Measurements from ENCODE around the gene LHX4. TPM values are rescaled to one million over a fixed set of nuclear protein-coding genes. Genes with fewer than 3 reads are reported as not detected.

LHX4 gene
- total and polyA plus RNA-seq, 2 of the 13 experiments (the other 11 are each of a cell fraction or from before 2014, with no cell fraction given), result 0.03 to 0.07 TPM

DNA sequence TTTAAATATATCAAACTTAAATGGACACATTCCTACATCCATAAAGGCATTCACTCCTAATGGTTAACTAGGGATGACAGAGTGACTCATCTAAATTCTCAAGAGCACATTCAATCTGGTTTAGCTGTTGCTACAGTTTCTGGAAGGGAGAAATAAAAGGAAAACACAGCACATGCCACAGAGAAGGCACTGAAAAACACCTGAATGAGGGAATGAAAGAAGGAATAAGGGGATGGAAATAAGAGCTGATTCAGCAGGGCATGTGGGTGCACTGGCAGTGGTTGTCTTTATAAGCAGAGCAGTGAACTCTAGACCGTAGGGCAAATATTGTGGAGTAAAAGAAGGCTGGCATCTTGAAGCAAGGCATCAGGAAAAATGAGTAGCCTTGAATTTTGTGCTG lies 79.3 kb downstream of the LHX4 start:
- intact Hi-C loops (cut with micrococcal nuclease; ENCODE audit: unreplicated experiment) (no loop called here), in situ Hi-C loops (cut with HindIII; ENCODE audit: extremely low pct_ligation_motif_present, low pct_unique_long_range_greater_than_20kb) (no loop called here)
- ChIA-PET CTCF (ENCODE audit: low intra/inter-chr PET ratio, low total read pairs) (no interaction called here), POLR2A (no interaction called here)
- peak overlapping the region; percentile 49 for H3K27ac ChIP-seq (ENCODE audit: extremely low read length, insufficient read depth, low read length)
- ATAC-seq (peak; percentile 61; the same call in 2 of the 3 replicates), FAIRE-seq (peak; percentile 8), DNase-seq (ENCODE audit: low spot score) (peak; percentile 54)
- H3K4me3 ChIP-seq (replicated peaks in 1 of 3; ENCODE audit: insufficient read depth in 1 of 3, low read depth in 2 of 3, low read length in 3 of 3), result no peak overlapping the region
- TF ChIP-seq MXI1 (IDR thresholded peaks at IDR 0.05; ENCODE audit: borderline replicate concordance, low read depth, low read length) (peak; percentile 15; the same call in 1 of the 3 replicates), GATA4 (IDR thresholded peaks at IDR 0.05; ENCODE audit: borderline replicate concordance, low read depth) (no peak), MAFK (conservative IDR thresholded peaks at IDR 0.05 in 1 of 2, IDR thresholded peaks at IDR 0.05 in 1 of 2; ENCODE audit: low read length in 2 of 2) (peak; percentile 39 to 42; a peak in 3 of 4 replicates), FOSL2 (CRISPR knock-in tag; IDR thresholded peaks at IDR 0.05) (peak; percentile 53), MAFF (IDR thresholded peaks at IDR 0.05; ENCODE audit: low read depth, low read length) (peak; percentile 48), ZNF652 (CRISPR knock-in tag; IDR thresholded peaks at IDR 0.05; ENCODE audit: borderline replicate concordance, low read depth) (peak; percentile 27; the same call in 1 of the 2 replicates), THAP11 (CRISPR knock-in tag; IDR thresholded peaks at IDR 0.05) (no peak), ZNF431 (CRISPR knock-in tag; IDR thresholded peaks at IDR 0.05; ENCODE audit: borderline replicate concordance, low read depth) (no peak), NFE2L2 (IDR thresholded peaks at IDR 0.05; ENCODE audit: low read length) (peak; percentile 49; the same call in 1 of the 2 replicates), ATRX (CRISPR knock-in tag; IDR thresholded peaks at IDR 0.05; ENCODE audit: borderline replicate concordance) (no peak)
- TF ChIP-seq, protein P1, sequence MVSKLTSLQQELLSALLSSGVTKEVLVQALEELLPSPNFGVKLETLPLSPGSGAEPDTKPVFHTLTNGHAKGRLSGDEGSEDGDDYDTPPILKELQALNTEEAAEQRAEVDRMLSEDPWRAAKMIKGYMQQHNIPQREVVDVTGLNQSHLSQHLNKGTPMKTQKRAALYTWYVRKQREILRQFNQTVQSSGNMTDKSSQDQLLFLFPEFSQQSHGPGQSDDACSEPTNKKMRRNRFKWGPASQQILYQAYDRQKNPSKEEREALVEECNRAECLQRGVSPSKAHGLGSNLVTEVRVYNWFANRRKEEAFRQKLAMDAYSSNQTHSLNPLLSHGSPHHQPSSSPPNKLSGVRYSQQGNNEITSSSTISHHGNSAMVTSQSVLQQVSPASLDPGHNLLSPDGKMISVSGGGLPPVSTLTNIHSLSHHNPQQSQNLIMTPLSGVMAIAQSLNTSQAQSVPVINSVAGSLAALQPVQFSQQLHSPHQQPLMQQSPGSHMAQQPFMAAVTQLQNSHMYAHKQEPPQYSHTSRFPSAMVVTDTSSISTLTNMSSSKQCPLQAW (CRISPR knock-in tag; IDR thresholded peaks at IDR 0.05), result no peak
- H3K9ac ChIP-seq (ENCODE audit: insufficient read depth, low read depth, low read length), result no peak overlapping the region
- H3K4me2 ChIP-seq (ENCODE audit: low read depth, low read length), result no peak overlapping the region
- no peaks in the 10 kb centered on the region for H3K27me3 ChIP-seq (ENCODE audit: control insufficient read depth in 1 of 2, insufficient read depth in 2 of 2, low read length in 2 of 2)
- H4K20me1 ChIP-seq (ENCODE audit: insufficient read depth, low read length), result no peaks in the 10 kb centered on the region
- H3K9me3 ChIP-seq (ENCODE audit: low read length), result no peaks in the 10 kb centered on the region
- peaks cover 3 to 6% of the 10 kb centered on the region in 2 experiments; a peak in 2 of 5 replicates for H3K36me3 ChIP-seq (replicated peaks in 1 of 2; ENCODE audit: control insufficient read depth in 1 of 2, insufficient read depth in 2 of 2, low read length in 2 of 2)
- peaks cover 37% of the 10 kb centered on the region for H3K4me1 ChIP-seq (ENCODE audit: insufficient read depth, low read length)
- WGBS (ENCODE audit: low lambda C conversion rate), result 70% methylated on average over 1 of the region's 1 CpG
- no peaks in the 10 kb centered on the region for H3K79me2 ChIP-seq (ENCODE audit: insufficient read depth, low read length)
- no peak overlapping the region for H2AFZ ChIP-seq (ENCODE audit: low read length)
- no TSS peak for BruUV-seq (replicated peaks)
